HK-2 (cell line): Measurements from ENCODE around the gene DFFB.
"Not testable (repeated sequence)": the region's sequence is repeated elsewhere in the genome, so short reads cannot be mapped to it uniquely, and the experiment has no call there.

Experiments used
- DNase-seq: peaks from one replicate; pipeline ENCODE4 v3.0.0-alpha.2; 2018; ENCODE audit not compliant: unreplicated experiment

The DFFB gene

GRCh38 chr1:3856923-3857790 lies at the start of gene DFFB, which contains the start of gene CEP104:
TSS of gene DFFB (plus strand) at chr1:3857476. CDS start at chr1:3857604, 128 bp downstream.
TSS of gene CEP104 (minus strand) at chr1:3857211. CDS start at chr1:3852407, 4,804 bp downstream.
- DNase-seq = peak; percentile 98

- DNase-seq = no peak
These were observed 49.5 kb upstream of the DFFB start for GRCh38 chr1:3807769-3808168.

GRCh38 chr1:3809680-3810079 lies 47.6 kb upstream of the DFFB start:
- DNase-seq = no peak

GRCh38 chr1:3810149-3810761 lies 47.0 kb upstream of the DFFB start:
- not testable (repeated sequence) for DNase-seq

GRCh38 chr1:3811595-3811911 lies 45.7 kb upstream of the DFFB start:
- DNase-seq = no peak

- no peak for DNase-seq
These were observed 43.2 kb upstream of the DFFB start for GRCh38 chr1:3814065-3814464.

- no peak for DNase-seq
These were observed 42.3 kb upstream of the DFFB start for GRCh38 chr1:3814771-3815561.

- no peak for DNase-seq
These were observed 40.7 kb upstream of the DFFB start for GRCh38 chr1:3816331-3817137.

- no peak for DNase-seq
These were observed 40.0 kb upstream of the DFFB start for GRCh38 chr1:3817138-3817740.

GRCh38 chr1:3817821-3818597 lies 39.3 kb upstream of the DFFB start:
- no peak for DNase-seq

- no peak for DNase-seq
These were observed 37.5 kb upstream of the DFFB start for GRCh38 chr1:3819771-3820200.

GRCh38 chr1:3820316-3820715 lies 37.0 kb upstream of the DFFB start:
- DNase-seq = no peak

- DNase-seq = no peak
These were observed 36.3 kb upstream of the DFFB start for GRCh38 chr1:3821004-3821403.

- no peak for DNase-seq
These were observed 35.8 kb upstream of the DFFB start for GRCh38 chr1:3821447-3821846.

GRCh38 chr1:3821908-3822307 lies 35.4 kb upstream of the DFFB start:
- DNase-seq = no peak

- no peak for DNase-seq
These were observed 34.9 kb upstream of the DFFB start for GRCh38 chr1:3822421-3822820.

- DNase-seq = no peak
These were observed 32.6 kb upstream of the DFFB start for GRCh38 chr1:3824650-3825049.

- DNase-seq = no peak
These were observed 31.9 kb upstream of the DFFB start for GRCh38 chr1:3825356-3825755.

- no peak for DNase-seq
These were observed 29.4 kb upstream of the DFFB start for GRCh38 chr1:3827813-3828307.

- DNase-seq = no peak
These were observed 28.9 kb upstream of the DFFB start for GRCh38 chr1:3828391-3828790.
